Fibroblast of mammary gland (primary cell): ENCODE measurements around the gene PARVG.

Experiments used
- DNase-seq: peaks from one replicate; pipeline ENCODE4 v3.0.0-alpha.2; 2010; ENCODE audit warnings: low read depth
- H3K4me3 ChIP-seq: 2 replicates; pipeline ENCODE4 v1.5.1; 2011; ENCODE audit warnings: low read depth, mild to moderate bottlenecking, low read length, moderate library complexity; ENCODE audit not compliant: control insufficient read depth
- TF ChIP-seq, protein P1 (sequence below): conservative IDR thresholded peaks from 2 replicates; pipeline ENCODE4 v1.5.1; 2011; ENCODE audit warnings: low read depth, low read length, inconsistent platforms; ENCODE audit not compliant: control insufficient read depth, insufficient read depth

The PARVG gene

GRCh38 chr22:44153710-44154109 lies 27.0 kb upstream of the PARVG start:
- TF ChIP-seq, protein P1, sequence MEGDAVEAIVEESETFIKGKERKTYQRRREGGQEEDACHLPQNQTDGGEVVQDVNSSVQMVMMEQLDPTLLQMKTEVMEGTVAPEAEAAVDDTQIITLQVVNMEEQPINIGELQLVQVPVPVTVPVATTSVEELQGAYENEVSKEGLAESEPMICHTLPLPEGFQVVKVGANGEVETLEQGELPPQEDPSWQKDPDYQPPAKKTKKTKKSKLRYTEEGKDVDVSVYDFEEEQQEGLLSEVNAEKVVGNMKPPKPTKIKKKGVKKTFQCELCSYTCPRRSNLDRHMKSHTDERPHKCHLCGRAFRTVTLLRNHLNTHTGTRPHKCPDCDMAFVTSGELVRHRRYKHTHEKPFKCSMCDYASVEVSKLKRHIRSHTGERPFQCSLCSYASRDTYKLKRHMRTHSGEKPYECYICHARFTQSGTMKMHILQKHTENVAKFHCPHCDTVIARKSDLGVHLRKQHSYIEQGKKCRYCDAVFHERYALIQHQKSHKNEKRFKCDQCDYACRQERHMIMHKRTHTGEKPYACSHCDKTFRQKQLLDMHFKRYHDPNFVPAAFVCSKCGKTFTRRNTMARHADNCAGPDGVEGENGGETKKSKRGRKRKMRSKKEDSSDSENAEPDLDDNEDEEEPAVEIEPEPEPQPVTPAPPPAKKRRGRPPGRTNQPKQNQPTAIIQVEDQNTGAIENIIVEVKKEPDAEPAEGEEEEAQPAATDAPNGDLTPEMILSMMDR = no peak
- DNase-seq = no peak
- no peak overlapping the region for H3K4me3 ChIP-seq

DNA sequence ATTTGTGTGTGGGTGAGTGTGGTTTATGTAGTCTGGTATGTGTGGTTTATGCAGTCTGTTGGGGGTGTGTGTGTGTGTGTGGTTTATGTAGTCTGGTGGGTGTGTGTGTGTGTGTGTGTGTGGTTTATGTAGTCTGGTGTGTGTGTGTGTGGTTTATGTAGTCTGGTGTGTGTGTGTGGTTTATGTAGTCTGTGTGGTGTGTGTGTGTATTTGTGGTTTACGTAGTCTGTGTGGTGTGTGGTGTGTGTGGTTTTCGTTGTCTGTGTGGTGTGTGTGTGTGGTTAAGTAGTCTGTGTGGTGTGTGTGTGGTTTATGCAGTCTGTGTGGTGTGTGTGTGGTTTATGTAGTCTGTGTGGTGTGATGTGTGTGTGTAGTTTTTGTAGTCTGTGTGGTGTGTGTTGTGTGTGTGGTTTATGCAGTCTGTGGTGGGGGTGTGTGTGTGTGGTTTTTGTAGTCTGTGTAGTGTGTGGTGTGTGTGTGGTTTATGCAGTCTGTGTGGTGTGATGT lies 26.2 kb upstream of the PARVG start:
- DNase-seq = peak; percentile 11
- no peak overlapping the region for H3K4me3 ChIP-seq
- TF ChIP-seq, protein P1 = no peak

- no peak overlapping the region for H3K4me3 ChIP-seq
- TF ChIP-seq, protein P1 = no peak
- DNase-seq = no peak
Observed at GRCh38 chr22:44155115-44155514, 25.6 kb upstream of the PARVG start.

GRCh38 chr22:44157916-44158618 lies 22.7 kb upstream of the PARVG start:
- no peak for DNase-seq
- TF ChIP-seq, protein P1 = no peak
- no peak overlapping the region for H3K4me3 ChIP-seq

- TF ChIP-seq, protein P1 = no peak
- DNase-seq = no peak
Observed at GRCh38 chr22:44158816-44159215, 21.9 kb upstream of the PARVG start.

GRCh38 chr22:44159221-44159620 lies 21.5 kb upstream of the PARVG start:
- no peak overlapping the region for H3K4me3 ChIP-seq
- DNase-seq = no peak
- TF ChIP-seq, protein P1 = no peak

More at GRCh38 chr22:44158816-44159215, 21.9 kb upstream of the PARVG start:
- H3K4me3 ChIP-seq = no peak overlapping the region
